Muscle of leg (tissue), 11 donors: ENCODE data around the gene EIF5AL1. TPM values are rescaled to one million over a fixed set of nuclear protein-coding genes. Genes with fewer than 3 reads are reported as not detected.
A peak's percentile ranks its signal among the peaks of the same experiment; 100 is the strongest.

Experiments
- DNase-seq: peaks from one replicate; pipeline ENCODE4 v3.0.0; 2013
- H3K27ac ChIP-seq: one replicate; pipeline ENCODE4 v1.5.1; 2013; ENCODE audit warnings: mild to moderate bottlenecking, low read length, control low read depth
- H3K27me3 ChIP-seq: one replicate; pipeline ENCODE4 v1.6.1; 2013; ENCODE audit warnings: low read length; ENCODE audit not compliant: control insufficient read depth, insufficient read depth
- H3K36me3 ChIP-seq: one replicate; pipeline ENCODE4 v1.6.1; 2013; ENCODE audit warnings: low read length; ENCODE audit not compliant: control insufficient read depth, insufficient read depth
- H3K4me1 ChIP-seq: one replicate; pipeline ENCODE4 v1.6.1; 2013; ENCODE audit warnings: low read length; ENCODE audit not compliant: control insufficient read depth, insufficient read depth
- H3K4me3 ChIP-seq: one replicate; pipeline ENCODE4 v1.5.1; 2013; ENCODE audit warnings: low read length, control low read depth
- H3K9me3 ChIP-seq: replicated peaks from 2 replicates; pipeline ENCODE4 v1.6.1; 2013; ENCODE audit warnings: low read depth, low read length; ENCODE audit not compliant: control insufficient read depth
- WGBS: methylation state at CpG from one replicate; pipeline ENCODE4 v1.1.5; 2013; ENCODE audit warnings: missing lambda C conversion rate; ENCODE audit not compliant: insufficient coverage; 5-methylcytosine and 5-hydroxymethylcytosine counted together
- polyA plus RNA-seq, 8 donors: library from polyadenylated mRNA; unstranded; fragments of 120-200 nt; gene quantifications; one replicate each; pipeline versions ENCODE4 v1.2.1 to v1.2.3, GENCODE V29; 2013; ENCODE audit warnings: inconsistent platforms in 1 of 8, low replicate concordance in 1 of 8; ENCODE audit not compliant: insufficient read length in 8 of 8, insufficient read depth in 1 of 8
- total RNA-seq: library from RNA; stranded (reverse); fragments of 120-200 nt; gene quantifications from one replicate; pipeline ENCODE4 v1.2.4, GENCODE V29; 2013

EIF5AL1 gene
- total and polyA plus RNA-seq, 9 donors, result 0.13 to 4.3 (median 1.6) TPM

- no peaks in the 10 kb centered on the region for H3K27me3 ChIP-seq
- H3K4me3 ChIP-seq, result no peak overlapping the region
- H3K4me1 ChIP-seq, result peaks cover 14% of the 10 kb centered on the region
- DNase-seq, result no peak
- no peaks in the 10 kb centered on the region for H3K36me3 ChIP-seq
- 50% methylated on average over 1 of the region's 5 CpGs for WGBS
- H3K9me3 ChIP-seq, result no peaks in the 10 kb centered on the region
- no peak overlapping the region for H3K27ac ChIP-seq
Observed at GRCh38 chr10:79472951-79473350, 39.4 kb upstream of the EIF5AL1 start.

GRCh38 chr10:79473496-79474095 lies 38.7 kb upstream of the EIF5AL1 start:
- no peaks in the 10 kb centered on the region for H3K9me3 ChIP-seq
- no peak overlapping the region for H3K4me3 ChIP-seq
- no peak for DNase-seq
- no peaks in the 10 kb centered on the region for H3K36me3 ChIP-seq
- peaks cover 10% of the 10 kb centered on the region for H3K4me1 ChIP-seq
- 89% methylated on average over 5 of the region's 5 CpGs for WGBS
- H3K27ac ChIP-seq, result no peak overlapping the region
- H3K27me3 ChIP-seq, result no peaks in the 10 kb centered on the region

GRCh38 chr10:79475119-79475653 lies 37.1 kb upstream of the EIF5AL1 start:
- Histone ChIP-seq H3K27ac (no peak overlapping the region), H3K36me3 (no peaks in the 10 kb centered on the region), H3K4me1 (peaks cover 3% of the 10 kb centered on the region), H3K9me3 (no peaks in the 10 kb centered on the region), H3K27me3 (no peaks in the 10 kb centered on the region), H3K4me3 (no peak overlapping the region)
- DNase-seq, result no peak
- 97% methylated on average over 4 of the region's 7 CpGs for WGBS

GRCh38 chr10:79475877-79476276 lies 36.5 kb upstream of the EIF5AL1 start:
- H3K9me3 ChIP-seq, result no peaks in the 10 kb centered on the region
- WGBS, result 80% methylated on average over 1 of the region's 3 CpGs
- H3K4me3 ChIP-seq, result no peak overlapping the region
- no peak overlapping the region for H3K27ac ChIP-seq
- H3K27me3 ChIP-seq, result no peaks in the 10 kb centered on the region
- DNase-seq, result no peak
- peaks cover 1% of the 10 kb centered on the region for H3K4me1 ChIP-seq
- no peaks in the 10 kb centered on the region for H3K36me3 ChIP-seq

GRCh38 chr10:79476645-79477044 lies 35.7 kb upstream of the EIF5AL1 start:
- no peak overlapping the region for H3K27ac ChIP-seq
- no peak overlapping the region for H3K4me3 ChIP-seq
- H3K27me3 ChIP-seq, result no peaks in the 10 kb centered on the region
- DNase-seq, result no peak
- no peaks in the 10 kb centered on the region for H3K4me1 ChIP-seq
- no peaks in the 10 kb centered on the region for H3K36me3 ChIP-seq
- H3K9me3 ChIP-seq, result no peaks in the 10 kb centered on the region

GRCh38 chr10:79477456-79477855 lies 34.9 kb upstream of the EIF5AL1 start:
- WGBS, result 90% methylated on average over 2 of the region's 7 CpGs
- Histone ChIP-seq H3K4me1 (peaks cover under 1% of the 10 kb centered on the region), H3K4me3 (no peak overlapping the region), H3K36me3 (no peaks in the 10 kb centered on the region), H3K9me3 (no peaks in the 10 kb centered on the region), H3K27ac (no peak overlapping the region), H3K27me3 (no peaks in the 10 kb centered on the region)
- DNase-seq, result no peak

- no peaks in the 10 kb centered on the region for H3K27me3 ChIP-seq
- DNase-seq, result no peak
- no peaks in the 10 kb centered on the region for H3K36me3 ChIP-seq
Observed at GRCh38 chr10:79479283-79479909, 32.9 kb upstream of the EIF5AL1 start.

GRCh38 chr10:79482304-79482703 lies 30.0 kb upstream of the EIF5AL1 start:
- WGBS, result no CpG with 5 or more reads among the region's 1 CpG
- Histone ChIP-seq H3K27ac (no peak overlapping the region), H3K4me1 (peaks cover 22% of the 10 kb centered on the region), H3K36me3 (no peaks in the 10 kb centered on the region), H3K27me3 (no peaks in the 10 kb centered on the region), H3K4me3 (no peak overlapping the region), H3K9me3 (no peaks in the 10 kb centered on the region)
- DNase-seq, result no peak

More at GRCh38 chr10:79479283-79479909, 32.9 kb upstream of the EIF5AL1 start:
- no CpG with 5 or more reads among the region's 3 CpGs for WGBS
- Histone ChIP-seq H3K4me1 (peaks cover 14% of the 10 kb centered on the region), H3K27ac (no peak overlapping the region), H3K9me3 (no peaks in the 10 kb centered on the region), H3K4me3 (no peak overlapping the region)

GRCh38 chr10:79482741-79483140 lies 29.6 kb upstream of the EIF5AL1 start:
- H3K9me3 ChIP-seq, result no peaks in the 10 kb centered on the region
- no peaks in the 10 kb centered on the region for H3K27me3 ChIP-seq
- H3K4me3 ChIP-seq, result no peak overlapping the region
- peak; percentile 60 for DNase-seq
- 20% methylated on average over 2 of the region's 4 CpGs for WGBS
- H3K36me3 ChIP-seq, result no peaks in the 10 kb centered on the region
- peaks cover 26% of the 10 kb centered on the region for H3K4me1 ChIP-seq
- peak overlapping the region; percentile 74 for H3K27ac ChIP-seq

GRCh38 chr10:79483299-79483698 lies 29.0 kb upstream of the EIF5AL1 start:
- peak overlapping the region; percentile 74 for H3K27ac ChIP-seq
- H3K36me3 ChIP-seq, result no peaks in the 10 kb centered on the region
- H3K4me1 ChIP-seq, result peaks cover 31% of the 10 kb centered on the region
- no peak for DNase-seq
- H3K27me3 ChIP-seq, result no peaks in the 10 kb centered on the region
- H3K9me3 ChIP-seq, result no peaks in the 10 kb centered on the region
- H3K4me3 ChIP-seq, result no peak overlapping the region
- no CpG with 5 or more reads among the region's 3 CpGs for WGBS
